HG03064 (cell line): Measurements from ENCODE around the gene ARHGEF16.

Source experiments
- ATAC-seq: cut with Tn5 transposase; IDR thresholded peaks from one replicate; pipeline ENCODE4 v1.9.1; 2021; ENCODE audit warnings: low read depth; ENCODE audit not compliant: unreplicated experiment

Gene ARHGEF16

DNA sequence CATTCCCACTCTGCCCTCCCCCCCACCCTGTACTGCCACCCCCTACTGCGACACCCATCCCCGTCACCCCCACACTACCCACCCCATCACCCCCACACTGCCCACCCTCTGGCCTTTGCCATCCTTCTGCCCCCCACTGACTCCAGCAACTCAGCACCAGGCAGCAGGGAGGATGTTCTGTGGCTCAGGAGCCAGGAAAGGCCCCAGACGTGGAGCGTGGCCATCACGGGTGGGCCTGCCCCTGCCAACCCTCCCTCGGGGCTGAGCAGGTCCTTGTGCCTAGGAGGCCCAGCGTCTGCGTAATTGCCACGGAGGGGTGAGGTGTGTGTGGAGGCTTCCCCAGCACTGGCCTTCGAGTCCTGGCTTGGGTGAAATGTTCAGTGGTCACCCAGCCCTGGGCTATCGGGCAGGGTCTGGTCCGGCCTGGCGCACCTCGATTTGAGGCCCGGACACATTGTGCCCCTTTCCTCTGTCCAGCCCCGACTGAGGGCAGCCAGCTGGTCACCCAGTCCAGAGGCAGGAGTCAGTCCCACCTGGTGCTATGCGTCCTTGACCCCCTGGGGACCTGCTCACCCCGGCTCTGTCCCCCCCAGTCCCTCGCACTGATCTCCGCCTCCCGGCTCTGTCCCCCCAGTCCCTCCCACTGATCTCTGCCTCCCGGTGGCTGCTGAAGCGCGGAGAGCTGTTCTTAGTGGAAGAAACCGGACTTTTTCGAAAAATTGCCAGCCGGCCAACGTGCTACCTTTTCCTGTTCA is 23.0 kb downstream of the ARHGEF16 start:
- no peak for ATAC-seq

DNA sequence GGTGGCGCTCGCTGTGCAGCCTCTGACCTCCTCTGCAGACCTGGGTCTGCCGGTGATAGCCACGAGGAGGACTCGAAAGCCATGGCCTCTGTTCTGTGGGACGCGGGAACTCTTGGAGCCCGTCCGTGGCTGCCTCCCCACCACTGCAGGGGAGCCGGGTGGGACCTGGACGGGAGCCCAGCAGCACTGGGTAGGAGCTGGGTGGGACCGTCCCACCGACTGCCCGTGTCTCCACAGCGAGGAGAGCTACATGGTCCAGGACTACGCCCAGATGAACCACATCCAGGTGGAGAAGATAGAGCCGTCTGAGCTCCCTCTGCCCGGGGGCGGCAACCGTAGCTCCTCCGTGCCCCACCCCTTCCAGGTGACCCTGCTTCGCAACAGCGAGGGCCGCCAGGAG is 23.7 kb downstream of the ARHGEF16 start:
- no peak for ATAC-seq

DNA sequence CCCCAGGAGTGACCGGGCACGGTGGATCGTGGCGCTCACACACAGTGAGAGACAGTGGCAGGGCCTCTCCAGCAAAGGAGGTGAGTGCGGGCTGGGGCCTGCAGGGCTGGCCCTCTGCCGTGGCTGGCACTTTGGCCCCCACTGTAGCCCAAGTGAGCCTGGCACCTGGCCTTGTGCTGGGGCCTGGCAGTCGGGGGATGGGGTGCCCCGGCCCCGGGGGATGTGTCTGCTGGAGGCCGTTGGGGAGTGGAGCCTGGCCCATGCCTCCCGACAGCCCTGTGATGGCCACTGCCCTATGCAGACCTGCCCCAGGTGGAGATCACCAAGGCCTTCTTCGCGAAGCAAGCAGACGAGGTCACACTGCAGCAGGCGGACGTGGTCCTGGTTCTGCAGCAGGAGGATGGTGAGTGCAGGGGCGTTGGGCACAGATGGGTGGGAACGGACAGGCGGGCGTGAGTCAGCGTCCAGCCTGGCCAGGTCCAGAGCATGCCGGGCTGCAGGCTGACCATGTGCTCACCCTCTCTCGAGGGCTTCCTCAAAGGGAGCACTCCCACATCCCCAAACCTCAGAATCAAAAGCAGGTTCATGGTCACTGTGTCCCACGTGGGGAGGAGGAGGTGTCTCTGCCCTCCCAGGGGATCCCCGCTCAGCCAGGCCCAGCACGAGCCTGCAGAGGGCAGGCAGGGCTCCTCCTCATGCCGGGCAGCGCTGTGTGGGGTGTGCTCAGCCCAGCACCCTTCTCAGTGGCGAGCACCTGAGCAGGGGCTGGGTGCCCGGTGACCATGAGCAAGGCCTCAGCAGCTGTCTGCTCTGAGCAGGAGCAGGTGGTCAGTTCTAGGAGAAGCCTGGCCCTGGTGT is 25.3 kb downstream of the ARHGEF16 start:
- ATAC-seq, result no peak

DNA sequence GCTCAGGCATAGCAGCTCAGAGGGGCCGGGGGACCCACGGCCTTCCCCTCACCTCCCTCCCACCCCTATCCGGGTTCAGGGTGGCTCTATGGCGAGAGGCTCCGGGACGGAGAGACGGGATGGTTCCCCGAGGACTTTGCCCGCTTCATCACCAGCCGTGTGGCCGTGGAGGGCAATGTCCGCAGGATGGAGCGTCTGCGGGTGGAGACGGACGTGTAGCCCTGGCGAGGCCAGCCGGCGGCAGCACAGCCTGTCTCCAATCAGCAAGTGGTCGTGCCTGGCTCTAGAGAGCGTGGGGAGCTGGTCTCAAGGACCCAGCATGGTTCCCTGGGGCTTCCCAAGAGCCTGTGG is 25.9 kb downstream of the ARHGEF16 start:
- ATAC-seq, result no peak

DNA sequence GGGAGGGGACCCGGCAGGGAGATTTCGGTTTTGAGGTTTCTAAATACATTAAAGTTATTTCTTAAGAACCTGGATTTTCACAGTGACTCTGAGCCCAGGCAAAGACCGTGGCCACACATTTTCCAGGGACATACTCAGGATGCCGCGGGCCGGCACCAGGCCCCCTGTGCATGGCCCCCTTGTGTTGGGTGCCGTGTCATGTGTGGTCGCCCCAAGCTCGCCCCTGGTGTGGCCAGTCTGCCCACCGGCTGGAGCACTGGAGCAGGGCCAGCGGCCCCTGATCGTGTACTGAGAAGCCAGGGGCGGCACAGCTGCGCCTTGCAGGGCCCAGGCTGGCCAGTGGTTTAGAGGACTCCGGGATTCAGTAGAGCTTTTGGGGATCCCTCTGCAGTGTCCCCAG is 26.6 kb downstream of the ARHGEF16 start:
- ATAC-seq, result no peak

DNA sequence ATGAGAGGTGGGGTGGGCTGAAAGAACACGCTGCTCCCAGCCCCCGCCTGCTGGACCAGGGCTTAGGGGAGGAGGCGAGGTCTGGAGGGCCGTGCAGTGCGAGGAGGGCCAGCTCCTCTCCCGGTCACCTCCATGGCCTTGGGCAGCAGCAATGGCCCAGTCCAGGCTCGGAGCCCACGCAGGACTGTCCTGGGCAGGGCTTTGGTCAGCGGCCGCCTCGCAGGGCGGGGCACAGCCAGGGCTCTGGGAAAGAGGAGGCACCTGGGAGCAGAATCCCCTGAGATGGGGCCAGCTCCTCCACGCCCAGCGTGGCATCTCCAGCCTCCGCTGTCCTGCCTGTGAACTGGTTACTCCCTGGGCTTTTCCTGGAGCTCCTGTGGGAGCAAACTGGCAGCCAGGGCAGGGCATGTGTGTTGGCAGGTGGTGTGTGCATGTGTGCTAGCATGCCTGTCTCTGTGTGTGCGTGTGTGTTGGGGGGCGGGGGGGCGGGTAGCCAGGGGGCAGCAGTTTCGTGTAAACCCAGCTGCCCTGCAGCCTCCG is 27.4 kb downstream of the ARHGEF16 start:
- ATAC-seq, result no peak

DNA sequence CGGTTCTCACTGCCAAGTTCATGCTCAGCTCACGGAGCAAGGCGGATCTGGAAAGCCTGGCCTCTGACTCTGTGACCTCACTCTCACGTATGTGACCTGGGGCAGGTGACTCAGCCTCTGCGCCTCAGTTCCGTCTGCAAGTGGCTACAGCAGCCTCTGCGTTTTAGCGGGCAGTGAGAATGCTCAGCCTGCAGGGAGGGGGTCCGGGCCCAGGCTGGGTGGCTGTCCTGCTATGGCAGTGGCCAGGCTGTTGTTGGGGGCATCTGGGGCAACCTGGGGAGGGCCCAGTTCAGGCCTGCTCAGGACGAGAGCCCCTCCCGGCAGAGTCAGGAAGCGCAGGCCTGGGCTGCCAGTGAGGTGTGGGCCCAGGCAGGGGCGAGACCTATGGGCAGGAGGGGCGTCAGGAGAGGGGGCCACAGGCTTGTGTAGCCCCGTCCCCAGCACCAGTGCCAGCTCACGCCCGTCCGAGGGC is 27.9 kb downstream of the ARHGEF16 start:
- ATAC-seq, result no peak

DNA sequence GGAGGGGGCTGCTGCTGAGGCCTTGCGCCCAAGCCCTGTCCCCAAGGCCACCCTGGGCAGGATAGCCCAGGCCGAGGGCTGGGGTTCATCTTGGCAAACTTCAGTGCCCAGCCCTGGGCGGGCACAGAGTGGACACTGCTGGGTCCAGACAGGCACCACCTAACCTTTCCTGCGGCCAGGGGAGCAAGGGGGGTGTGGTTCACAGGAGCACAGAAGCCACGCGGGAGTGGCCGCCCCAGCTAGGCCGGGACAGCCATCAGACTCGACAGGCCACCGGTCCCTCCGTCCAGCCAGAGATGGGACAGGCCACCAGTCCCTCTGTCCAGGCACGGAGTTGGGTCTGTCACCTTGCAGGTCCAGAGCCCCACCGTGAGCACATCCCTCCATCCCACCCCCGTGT is 28.9 kb downstream of the ARHGEF16 start:
- no peak for ATAC-seq

DNA sequence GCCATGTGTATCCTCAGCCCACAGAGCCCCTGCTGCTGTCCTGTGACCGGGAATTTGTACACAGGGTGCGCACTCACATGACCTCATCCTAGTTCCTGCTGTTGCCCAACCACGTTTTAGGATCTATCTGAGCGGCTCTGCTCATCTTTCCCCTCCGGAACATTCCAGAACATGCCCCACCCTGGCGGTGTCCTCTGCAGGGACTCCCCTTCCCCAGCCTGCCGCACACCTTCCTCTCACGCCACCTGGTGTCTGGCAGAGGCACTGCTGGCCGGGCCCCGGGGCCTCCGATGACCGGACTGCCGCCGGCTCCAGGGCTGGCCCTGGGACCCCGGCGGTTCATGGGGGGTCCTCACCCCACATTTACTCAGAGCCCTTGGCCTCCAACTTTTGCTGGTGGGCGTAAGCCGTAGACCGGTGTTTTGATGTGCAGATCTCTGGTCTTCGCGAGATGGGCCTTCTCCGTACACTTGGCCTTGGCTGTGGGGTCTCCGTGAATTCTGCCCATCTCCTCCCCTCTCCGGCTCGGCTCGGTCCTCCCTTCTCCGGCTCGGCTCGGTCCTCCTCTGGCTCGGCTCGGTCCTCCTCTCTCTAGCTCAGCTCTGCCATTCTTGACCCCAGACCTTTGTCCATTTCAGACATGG is 29.5 kb downstream of the ARHGEF16 start:
- no peak for ATAC-seq

DNA sequence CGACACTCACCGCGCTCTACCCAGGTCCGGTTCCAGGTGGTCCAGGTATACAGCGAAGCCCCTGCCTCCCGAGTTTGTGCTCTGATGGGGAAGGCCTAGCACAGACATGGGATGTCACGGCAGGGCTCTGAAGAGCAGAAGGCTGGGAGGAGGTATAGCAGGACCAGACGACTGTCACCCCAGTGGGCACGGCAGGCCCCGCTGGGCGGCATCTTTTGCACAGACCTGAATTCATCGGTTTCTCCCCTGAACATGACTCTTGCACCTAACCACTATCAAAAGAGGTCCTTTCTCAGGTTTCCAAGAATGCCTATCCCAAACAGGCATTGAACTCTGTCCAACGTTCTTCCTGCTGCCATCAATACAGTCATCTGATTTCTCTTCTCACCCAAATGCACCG is 30.6 kb downstream of the ARHGEF16 start:
- no peak for ATAC-seq

DNA sequence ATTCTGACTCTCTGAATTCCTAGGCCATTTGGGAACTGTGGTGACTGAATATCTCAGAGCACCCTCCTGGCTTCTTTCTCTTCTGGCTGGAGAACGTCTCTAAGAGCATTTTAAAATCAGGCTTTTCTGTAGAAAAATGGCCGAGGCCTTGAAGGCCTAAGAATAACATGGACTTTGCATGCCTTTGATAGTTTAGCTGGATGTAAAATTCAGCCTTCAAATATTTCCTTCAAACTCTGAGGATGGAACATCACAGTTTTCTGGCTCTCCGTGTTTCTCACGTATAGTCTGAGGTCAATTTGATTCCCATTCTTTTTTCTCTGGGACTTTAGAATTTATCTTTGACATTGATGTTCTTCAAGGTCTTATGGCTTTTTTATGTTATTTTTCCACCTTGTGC is 34.0 kb downstream of the ARHGEF16 start:
- ATAC-seq, result no peak

DNA sequence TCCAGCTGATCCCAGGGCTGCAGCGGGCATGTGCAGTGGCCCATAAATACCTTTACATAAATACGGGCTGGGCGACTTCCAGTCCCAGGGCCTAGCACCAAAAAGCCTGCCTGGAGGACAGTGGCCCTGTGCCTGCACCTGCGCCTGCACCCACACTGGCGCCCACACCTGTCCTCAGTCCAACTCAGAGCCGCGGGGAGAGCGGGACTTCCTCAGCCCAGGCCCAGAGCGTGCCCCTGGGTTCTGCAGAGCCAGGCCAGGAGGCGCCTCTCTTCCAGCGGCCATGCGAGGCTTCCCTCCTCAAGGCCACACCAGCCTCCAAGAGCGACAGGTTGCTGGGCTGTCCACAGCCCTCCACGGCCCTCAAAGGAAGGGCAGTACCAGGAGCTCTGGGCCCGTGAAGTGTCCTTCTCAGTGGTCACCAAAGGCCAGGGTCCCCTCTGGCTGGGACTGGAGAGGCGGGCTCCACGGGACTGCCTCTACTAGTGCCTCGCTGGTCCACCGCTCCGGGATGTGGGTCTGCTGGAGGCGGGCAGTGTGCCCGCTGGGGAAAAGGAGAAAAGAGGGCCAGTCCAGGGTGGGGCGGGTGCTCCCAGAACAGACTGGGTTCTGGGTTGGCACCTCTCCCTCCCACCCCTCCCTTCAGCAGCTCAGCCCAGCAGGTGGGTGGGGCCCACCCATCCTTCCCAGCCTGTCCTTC is 35.7 kb downstream of the ARHGEF16 start:
- ATAC-seq, result no peak

DNA sequence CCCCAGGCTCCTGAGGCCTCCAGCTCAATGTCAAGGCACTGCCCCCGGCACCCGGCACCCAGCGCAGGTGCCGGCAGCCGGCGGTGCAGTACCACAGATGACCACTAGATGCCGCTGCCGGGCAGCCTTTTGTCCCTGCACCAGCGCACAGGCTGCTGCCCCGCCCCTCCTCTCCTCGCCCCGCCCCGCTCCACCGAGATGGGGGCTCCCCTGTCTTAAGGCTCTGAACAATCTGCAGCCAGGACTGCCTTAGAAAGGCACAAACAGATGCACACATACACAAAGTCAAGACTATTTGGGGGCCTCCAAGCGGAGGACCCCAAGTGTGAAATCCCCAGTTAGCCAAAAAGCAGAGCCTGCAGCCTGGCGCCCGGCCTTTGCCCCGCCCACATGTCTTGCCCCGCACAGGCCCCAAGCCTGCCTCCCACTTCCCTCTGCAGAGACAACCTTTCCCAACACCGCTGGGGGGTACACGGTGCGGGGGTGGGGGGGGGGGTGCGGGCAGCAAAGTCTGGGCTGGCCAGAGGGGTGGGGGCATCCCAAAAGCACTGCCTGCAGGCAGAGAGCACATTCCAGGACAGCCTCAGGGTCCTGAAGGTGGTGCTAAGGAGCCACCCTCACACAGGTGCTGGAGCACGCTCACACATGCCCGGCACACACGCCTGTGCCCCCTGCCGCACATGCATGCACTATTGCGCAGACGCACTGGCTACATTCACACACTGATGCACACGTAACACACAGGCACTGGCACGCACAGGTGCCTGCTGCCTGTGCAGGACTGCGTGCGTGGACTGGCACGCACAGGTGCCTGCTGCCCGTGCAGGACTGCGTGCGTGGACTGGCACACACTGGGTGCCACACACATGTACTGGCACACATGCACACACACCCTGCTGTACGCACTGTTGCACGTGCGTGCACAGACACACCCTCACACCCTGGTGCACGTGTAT is 37.1 kb downstream of the ARHGEF16 start:
- ATAC-seq, result no peak

DNA sequence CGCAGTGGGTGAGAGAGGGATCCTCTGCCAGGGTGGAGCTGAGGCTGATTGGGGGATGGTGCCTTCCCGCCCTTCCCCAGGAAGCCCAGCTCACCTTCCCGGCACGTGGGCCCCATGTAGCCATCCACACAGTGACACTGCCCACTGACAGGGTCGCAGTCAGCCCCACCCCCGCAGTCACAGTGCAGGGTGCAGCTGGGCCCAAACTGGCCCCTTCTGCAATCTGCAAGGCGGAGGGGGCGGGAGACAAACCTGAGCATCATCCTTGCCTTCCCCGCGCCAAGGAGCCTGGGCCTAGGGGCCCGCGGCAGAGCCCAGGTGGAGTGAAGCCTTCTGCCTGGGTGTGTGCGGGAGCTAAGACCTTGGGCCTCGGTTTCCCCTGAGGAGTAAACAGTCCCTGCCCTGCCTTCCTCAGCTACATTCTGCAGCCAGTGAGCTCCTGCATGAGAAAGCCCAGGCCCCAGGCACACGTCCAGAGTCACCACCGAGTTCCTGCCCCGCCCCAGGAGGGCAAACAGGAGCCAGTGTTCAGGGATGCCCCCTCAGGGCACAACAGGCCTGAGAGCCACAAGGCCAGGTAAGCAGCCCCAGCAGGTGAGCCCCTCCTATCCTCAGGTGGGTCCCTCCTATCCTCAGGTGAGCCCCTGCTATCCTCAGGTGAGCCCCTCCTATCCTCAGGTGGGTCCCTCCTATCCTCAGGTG is 38.2 kb downstream of the ARHGEF16 start:
- ATAC-seq, result no peak

DNA sequence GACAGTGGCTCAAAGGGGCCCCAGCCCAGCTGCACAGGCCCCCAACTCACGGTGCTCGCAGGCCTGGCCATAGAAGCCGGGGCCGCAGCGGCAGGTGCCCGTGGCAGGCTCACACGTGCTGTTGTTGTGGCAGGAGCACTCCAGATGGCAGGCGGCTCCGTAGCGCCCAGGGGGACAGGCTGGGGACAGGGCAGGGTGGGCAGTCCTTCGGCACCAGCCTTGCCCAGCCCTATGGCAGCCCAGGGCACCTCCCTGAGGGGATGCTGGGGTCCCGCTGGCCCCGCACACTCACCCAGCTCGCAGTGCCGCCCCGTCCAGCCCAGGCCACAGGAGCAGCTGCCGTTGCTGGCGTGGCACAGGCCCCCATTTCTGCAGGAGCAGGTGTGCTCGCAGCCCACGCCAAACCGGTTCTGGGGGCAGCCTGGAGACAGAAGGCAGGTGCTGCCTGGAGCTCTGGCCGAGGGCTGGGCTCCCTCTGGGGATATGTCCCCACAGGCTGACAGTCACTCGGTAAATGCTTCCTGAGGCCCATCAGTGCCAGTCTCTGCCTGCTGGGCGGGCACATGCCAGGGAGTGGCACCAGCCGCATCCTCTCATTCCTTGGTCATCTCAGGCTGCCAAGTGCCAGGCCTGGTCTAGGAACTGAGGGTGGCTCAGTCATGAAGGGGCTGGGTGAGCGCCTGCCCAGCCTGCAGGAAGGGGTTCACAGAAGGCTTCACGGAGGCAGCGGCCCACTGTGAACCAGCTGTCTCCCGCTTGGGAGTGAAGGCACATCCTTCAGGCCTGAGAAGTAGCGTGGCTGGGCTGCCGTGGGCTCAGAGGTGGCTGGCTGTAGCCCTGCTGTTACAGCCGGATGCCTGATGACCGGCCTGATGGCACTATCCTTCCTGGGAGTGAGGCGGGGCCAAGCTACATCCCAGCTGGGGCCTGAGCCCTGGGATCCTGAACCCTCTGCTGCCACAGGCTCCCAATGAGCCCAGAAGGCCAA is 40.1 kb downstream of the ARHGEF16 start:
- ATAC-seq, result no peak

DNA sequence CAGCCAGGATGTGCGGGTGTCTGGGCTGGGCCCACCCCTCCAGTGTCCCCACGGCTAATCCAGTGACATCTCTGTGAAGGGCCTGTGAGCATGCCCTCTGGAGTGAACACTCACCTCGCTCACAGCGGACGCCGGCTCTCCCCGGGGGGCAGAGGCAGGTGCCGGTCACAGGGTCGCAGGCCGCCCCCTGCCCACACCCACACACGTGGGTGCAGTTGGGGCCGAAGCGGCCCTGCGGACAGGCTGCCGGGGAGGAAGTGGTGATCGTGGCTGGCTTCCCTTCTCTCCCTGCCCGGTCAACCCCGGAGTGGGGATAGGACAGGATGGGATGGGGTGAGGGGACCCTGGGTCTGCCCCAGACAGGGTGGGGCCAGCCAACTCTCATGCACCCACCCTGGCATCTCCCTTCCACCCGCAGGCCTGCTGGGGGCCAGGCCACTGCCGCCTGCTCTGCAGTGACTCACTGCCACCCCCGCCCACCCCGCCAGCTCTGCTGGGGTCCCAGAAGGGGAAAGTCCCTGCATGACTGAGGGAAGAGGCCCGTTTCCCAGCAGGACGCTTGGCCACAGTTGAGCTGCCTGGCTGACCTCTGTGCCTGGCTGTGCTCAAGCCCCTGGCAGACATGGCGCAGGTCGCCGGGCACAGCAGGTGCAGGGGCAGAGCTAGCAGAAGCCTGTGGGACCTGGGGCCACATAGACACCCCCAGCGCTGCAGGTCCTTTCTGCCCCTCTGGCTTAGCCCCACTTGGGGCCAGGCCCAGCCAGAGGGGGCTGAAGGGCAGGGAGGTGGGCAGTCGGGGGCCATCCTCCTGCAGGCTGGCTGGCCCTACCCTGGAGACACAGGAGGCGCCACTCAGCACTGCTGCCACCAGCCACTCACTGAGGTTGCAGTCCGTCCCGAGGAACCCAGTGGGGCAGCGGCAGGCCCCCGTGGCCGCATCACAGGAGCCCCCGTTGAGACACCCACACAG is 41.6 kb downstream of the ARHGEF16 start:
- no peak for ATAC-seq

DNA sequence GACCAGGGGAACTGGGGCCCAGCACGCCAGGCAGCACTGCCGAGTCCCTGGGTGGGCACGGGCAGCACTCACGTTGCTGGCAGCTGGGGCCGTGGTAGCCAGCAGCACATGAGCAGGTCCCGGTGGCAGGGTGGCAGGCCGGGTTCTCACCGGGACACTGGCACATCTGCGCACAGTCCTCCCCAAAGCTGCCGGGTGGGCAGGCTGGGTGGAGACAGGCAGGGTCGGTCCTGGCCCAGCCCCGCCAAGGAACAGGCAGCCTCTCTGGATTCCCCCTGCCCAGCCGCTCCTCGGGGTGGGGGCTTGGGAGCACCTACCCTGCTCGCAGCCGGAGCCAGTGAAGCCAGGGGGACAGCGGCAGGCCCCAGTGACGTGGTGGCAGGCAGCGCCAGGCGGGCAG is 42.5 kb downstream of the ARHGEF16 start:
- no peak for ATAC-seq
